Lower lobe of right lung (tissue), 2 donors: Measurements from ENCODE around the gene MTG1. TPM values are rescaled to one million over a fixed set of nuclear protein-coding genes. Genes with fewer than 3 reads are reported as not detected.
A peak's percentile ranks its signal among the peaks of the same experiment; 100 is the strongest.
"Not testable (repeated sequence)": the region's sequence is repeated elsewhere in the genome, so short reads cannot be mapped to it uniquely, and the experiment has no call there.

Experiments
- ATAC-seq, 2 donors: fragments of 200-7000 bp; cut with Tn5 transposase; one replicate each; pipeline ENCODE4 v1.9.1; 2020 to 2022; ENCODE audit warnings: mild to moderate bottlenecking in 2 of 2, moderate library complexity in 2 of 2
- DNase-seq: peaks from one replicate; pipeline ENCODE4 v3.0.0-alpha.2; 2020
- H3K27ac ChIP-seq: fragments of 200-600 bp; one replicate; pipeline ENCODE4 v1.8.0; 2022
- H3K27me3 ChIP-seq: fragments of 200-600 bp; one replicate; pipeline ENCODE4 v1.8.0; 2022; ENCODE audit warnings: low read depth
- H3K36me3 ChIP-seq: fragments of 200-600 bp; one replicate; pipeline ENCODE4 v1.8.0; 2022; ENCODE audit warnings: mild to moderate bottlenecking
- H3K4me1 ChIP-seq: fragments of 200-600 bp; one replicate; pipeline ENCODE4 v1.8.0; 2022
- H3K4me3 ChIP-seq: fragments of 200-600 bp; one replicate; pipeline ENCODE4 v1.8.0; 2022; ENCODE audit warnings: mild to moderate bottlenecking
- H3K9me3 ChIP-seq: fragments of 200-600 bp; one replicate; pipeline ENCODE4 v1.8.0; 2022
- intact Hi-C: fragments of 100-400 bp; cut with DNase I; formaldehyde crosslinking; loops from one replicate; pipeline ENCODE4 v1.11.0; 2022
- total RNA-seq: library from RNA; stranded (reverse); fragmentation: NEBNext Ultra II Directional; extraction: Animal tissue kit (Norgen Biotek cat#: 25700); gene quantifications from one replicate; pipeline ENCODE4 v1.2.1, GENCODE V29; 2021
- TF ChIP-seq, protein P1 (sequence below): fragments of 200-600 bp; IDR thresholded peaks from one replicate; pipeline ENCODE4 v1.8.0; 2022; ENCODE audit warnings: antibody characterized with exemption, mild to moderate bottlenecking
- donor health status: DM: no; HTN: yes; CAD: no; lungs with severe emphysema.

Gene MTG1
- total RNA-seq, 1 donor from 2014 or later = 41.7 TPM

DNA sequence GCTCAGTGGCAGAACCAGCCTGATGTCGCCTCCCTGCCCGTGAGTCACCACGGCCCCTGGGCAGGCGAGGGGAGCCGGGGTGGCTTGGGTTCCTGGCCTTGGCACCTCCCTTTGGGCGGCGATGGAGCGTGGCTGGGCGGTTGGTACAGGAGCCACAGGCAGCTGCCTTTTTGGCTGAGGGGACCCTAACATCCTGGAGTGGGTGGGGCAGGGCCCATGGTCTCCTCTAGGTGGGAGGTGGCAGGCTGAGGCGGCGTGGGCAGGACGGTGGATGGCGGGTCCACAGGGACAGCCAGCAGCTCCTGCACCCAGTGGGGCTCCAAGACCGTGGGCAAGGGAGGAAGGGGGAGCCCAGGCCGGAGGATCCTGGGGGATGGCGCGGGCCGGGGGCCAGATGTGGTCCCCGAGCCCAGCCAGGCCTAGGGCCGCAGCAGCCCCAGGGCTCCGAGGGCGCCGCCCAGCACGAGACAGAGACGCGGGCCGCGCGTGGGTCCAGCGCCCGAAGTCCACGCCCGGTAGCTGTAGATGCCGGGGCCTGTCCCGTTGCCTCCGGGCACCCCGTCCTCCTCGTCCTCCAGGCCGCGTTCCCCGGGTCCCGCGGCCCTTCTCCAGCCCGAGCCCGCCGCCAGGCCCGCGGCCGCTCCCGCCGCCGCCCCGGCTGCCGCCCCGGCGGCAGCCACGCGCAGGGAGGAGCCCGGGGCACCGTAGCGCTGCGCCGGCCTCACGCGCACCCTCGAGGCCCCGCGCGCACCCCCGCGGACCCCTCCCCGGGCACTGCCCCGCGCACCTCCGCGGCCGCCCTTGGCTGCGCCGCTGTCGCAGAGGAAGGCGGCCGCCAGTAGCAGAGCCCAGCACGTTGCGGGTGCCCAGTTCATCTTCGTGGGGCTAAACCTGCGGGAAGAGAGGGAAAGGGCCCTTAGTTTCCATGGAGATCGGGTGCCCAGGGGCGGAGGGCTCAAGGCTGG is 29.1 kb downstream of the MTG1 start:
- Histone ChIP-seq H3K9me3 (no peaks in the 10 kb centered on the region), H3K36me3 (peaks cover 24% of the 10 kb centered on the region), H3K27me3 (no peaks in the 10 kb centered on the region), H3K4me1 (no peaks in the 10 kb centered on the region), H3K27ac (no peak overlapping the region), H3K4me3 (no peak overlapping the region)
- ATAC-seq (peak; percentile 5 to 37), DNase-seq (peak; percentile 41)
- intact Hi-C loops = no loop called here
- TF ChIP-seq, protein P1, sequence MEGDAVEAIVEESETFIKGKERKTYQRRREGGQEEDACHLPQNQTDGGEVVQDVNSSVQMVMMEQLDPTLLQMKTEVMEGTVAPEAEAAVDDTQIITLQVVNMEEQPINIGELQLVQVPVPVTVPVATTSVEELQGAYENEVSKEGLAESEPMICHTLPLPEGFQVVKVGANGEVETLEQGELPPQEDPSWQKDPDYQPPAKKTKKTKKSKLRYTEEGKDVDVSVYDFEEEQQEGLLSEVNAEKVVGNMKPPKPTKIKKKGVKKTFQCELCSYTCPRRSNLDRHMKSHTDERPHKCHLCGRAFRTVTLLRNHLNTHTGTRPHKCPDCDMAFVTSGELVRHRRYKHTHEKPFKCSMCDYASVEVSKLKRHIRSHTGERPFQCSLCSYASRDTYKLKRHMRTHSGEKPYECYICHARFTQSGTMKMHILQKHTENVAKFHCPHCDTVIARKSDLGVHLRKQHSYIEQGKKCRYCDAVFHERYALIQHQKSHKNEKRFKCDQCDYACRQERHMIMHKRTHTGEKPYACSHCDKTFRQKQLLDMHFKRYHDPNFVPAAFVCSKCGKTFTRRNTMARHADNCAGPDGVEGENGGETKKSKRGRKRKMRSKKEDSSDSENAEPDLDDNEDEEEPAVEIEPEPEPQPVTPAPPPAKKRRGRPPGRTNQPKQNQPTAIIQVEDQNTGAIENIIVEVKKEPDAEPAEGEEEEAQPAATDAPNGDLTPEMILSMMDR = no peak

DNA sequence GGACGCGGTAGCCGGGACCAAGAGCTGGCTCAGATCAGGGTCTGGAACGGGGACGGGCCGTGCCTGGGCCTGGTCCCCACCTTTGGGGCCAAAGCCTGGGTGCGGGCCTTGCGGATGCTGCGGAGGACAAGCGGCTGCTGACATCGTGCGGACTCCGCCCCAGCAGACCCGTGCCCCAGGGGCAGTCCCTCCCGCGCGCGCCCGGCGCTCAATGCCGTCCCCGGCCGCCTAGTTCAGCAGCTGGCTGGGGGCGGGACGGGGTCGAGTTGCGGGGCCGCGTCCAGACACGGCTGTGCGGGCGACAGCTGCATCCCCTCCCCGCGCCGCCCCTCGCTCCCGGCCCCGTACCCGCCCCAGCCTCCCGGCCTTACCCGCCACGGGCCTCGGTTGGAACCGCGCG is 30.1 kb downstream of the MTG1 start:
- H3K4me1 ChIP-seq, DNase-seq, H3K27me3 ChIP-seq, intact Hi-C loops, H3K9me3 ChIP-seq, H3K27ac ChIP-seq, H3K4me3 ChIP-seq: not testable (repeated sequence)
- peak in 1 of 2 donors; percentile 20 for ATAC-seq
- H3K36me3 ChIP-seq = peaks cover 17% of the 10 kb centered on the region

DNA sequence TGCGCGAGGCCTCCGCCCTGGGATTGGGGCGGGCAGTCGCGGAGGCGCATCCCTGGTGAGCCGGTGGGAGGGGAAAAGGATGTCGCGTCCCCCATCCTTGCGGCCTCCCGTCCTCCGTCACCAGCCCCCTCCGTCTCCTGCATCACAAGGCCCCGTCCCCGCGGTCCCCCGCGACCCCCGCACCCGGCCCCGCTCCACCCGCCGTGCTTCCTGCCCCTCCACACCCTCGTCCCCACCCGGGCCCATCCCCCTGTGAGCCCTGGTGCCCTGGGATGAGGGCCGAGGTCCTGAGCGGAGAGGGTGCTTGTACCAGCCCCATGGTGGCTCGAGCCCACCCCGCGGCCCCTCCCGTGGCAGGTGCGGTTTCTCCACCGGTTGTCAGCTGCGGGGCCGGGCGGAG is 30.6 kb downstream of the MTG1 start, which contains the start of gene SPRN:
TSS of gene SPRN (minus strand) at position 25 of the 400 bp plus-strand sequence. CDS start 944 bp downstream, outside the sequence.
- ATAC-seq = peak; percentile 3 to 16
- H3K9me3 ChIP-seq, H3K27ac ChIP-seq, intact Hi-C loops, DNase-seq, H3K4me3 ChIP-seq, H3K4me1 ChIP-seq, H3K27me3 ChIP-seq: not testable (repeated sequence)
- H3K36me3 ChIP-seq = peaks cover 12% of the 10 kb centered on the region

DNA sequence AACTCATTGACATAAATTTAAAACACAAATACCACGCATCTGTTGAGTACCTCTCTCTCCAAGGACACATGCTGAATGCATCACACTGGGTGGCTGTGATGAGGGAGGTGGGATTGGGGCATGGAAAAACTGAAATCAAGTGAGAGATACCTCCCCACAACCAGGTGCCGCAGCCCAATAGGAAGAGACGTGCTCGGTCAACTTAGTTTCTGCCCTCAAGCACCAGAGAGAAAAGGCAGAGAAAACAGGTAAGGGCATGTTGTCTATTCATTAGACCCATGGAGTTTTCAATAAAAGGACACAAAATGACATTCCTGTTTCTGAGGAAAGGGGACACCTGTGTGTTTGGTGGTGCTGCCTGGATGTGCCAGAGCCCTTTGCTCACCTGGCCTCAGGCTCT is 35.6 kb downstream of the MTG1 start:
- H3K36me3 ChIP-seq, H3K27ac ChIP-seq, H3K9me3 ChIP-seq, ATAC-seq, H3K27me3 ChIP-seq, DNase-seq, H3K4me1 ChIP-seq, intact Hi-C loops, H3K4me3 ChIP-seq: not testable (repeated sequence)

DNA sequence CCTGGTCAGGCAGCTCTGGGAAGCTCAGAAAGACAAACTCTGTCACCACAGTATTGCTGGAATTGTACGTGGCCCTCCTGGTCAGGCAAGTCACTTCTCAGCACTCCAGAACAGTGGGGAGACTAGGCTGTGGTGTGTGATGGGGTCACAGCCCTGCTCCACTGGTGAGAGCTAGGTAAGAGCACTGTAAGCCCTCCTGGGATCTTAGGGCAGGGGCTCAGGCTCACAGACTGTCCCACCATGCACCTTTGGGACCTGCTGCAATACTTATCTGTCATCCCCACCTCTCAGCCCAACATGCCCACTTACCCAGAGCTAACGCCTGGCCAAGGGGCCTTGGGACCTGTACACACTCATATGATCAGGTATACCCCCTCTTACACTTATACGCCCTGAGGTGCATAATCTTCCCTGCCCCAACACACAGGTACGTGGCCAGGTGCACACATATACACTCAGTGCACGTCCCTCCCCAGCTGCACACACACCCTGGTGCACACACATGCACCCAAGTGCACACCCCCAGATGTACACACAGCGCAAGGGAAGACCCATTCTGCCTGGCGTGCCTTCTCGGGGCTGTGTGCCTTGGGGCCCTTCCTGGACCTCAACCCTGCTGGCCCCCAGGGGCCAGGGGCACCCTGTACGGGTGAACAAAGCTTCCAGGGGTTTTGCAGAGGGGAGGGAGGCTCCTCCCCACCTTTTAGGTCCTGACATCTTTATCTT is 38.1 kb downstream of the MTG1 start:
- DNase-seq, H3K4me3 ChIP-seq, intact Hi-C loops, H3K4me1 ChIP-seq, H3K27ac ChIP-seq, H3K9me3 ChIP-seq, H3K27me3 ChIP-seq, H3K36me3 ChIP-seq: not testable (repeated sequence)
- peak; percentile 18 to 56 for ATAC-seq

DNA sequence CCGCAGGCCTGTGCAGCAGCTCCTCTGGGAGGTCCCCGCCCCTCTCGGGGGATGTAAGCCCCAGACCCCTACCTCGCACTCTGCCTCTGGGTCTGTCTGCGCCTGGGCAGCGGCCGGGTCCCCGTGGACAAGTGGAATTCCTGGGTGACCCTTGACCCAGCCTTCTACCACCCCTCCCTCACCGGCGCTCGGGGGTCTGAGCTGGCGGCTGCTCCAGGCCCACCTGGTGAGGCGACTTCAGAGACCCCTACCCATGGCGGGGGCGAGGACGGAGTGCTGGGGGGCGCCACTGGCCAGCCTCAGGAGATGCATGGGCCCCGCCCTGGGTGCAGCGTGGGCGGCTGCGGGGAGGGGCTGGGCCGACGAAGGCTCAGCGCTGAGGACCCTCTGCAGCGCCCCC is 38.8 kb downstream of the MTG1 start:
- intact Hi-C loops, H3K27ac ChIP-seq, H3K4me3 ChIP-seq, H3K36me3 ChIP-seq, H3K4me1 ChIP-seq, H3K27me3 ChIP-seq, DNase-seq, H3K9me3 ChIP-seq: not testable (repeated sequence)
- peak in 1 of 2 donors; percentile 41 for ATAC-seq

DNA sequence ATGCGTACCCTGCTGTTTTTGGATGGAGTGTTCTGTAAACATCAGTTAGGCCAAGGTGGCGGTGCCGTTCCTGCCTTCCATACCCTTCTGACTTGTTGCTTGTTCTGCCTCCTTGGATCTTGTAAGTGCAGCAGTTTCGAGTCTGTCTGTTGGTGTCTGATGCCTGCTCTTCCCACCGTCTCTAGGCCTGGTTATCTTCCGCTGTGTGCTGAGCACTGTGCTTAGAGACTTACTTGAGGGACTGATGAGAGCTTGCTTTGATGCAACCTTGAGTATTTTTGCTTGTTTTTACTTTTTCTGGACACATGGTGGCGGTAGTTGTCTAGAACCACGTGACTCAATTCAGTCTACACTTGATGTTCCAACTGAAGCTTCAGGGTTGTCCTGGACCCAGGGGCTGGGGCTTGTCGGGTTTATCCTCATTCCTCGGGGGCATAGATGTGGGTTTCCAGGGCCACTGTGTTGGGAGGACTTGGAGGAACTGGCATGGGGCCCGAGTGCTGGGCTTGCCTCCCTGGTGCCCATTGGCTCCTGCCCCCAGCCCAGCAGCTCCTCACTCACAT is 44.8 kb downstream of the MTG1 start:
- Histone ChIP-seq H3K27ac (no peak overlapping the region), H3K36me3 (no peaks in the 10 kb centered on the region), H3K4me1 (no peaks in the 10 kb centered on the region), H3K9me3 (no peaks in the 10 kb centered on the region), H3K27me3 (no peaks in the 10 kb centered on the region), H3K4me3 (no peak overlapping the region)
- TF ChIP-seq, protein P1 = no peak
- no peak for DNase-seq
- intact Hi-C loops = no loop called here
- peak in 1 of 2 donors; percentile 41 for ATAC-seq
